Activated T-cell treated with anti-CD3 and anti-CD28 coated beads, Interleukin-2, amount 50 U/mL, for 72 hours (primary cell): ENCODE data around the gene ISG20. TPM values are rescaled to one million over a fixed set of nuclear protein-coding genes. Genes with fewer than 3 reads are reported as not detected.

Source experiments
- ATAC-seq, 2 donors: fragments of 150-1000 bp; cut with Tn5 transposase; replicated peaks in 1 of 2; 2 replicates each; pipeline ENCODE4 v1.10.0; 2021; ENCODE audit warnings: moderate library complexity in 2 of 2, mild to moderate bottlenecking in 1 of 2
- DNase-seq, 2 donors: peaks; one replicate each; pipeline ENCODE4 v3.0.0; 2021 to 2022; ENCODE audit warnings: mixed read lengths in 1 of 2
- H3K27ac Mint-ChIP-seq: one replicate; pipeline ENCODE4 v1.8.0; 2022; ENCODE audit warnings: mild to moderate bottlenecking, moderate library complexity, mixed read lengths
- H3K27me3 Mint-ChIP-seq: one replicate; pipeline ENCODE4 v1.8.0; 2022; ENCODE audit warnings: low read depth, mixed read lengths
- H3K36me3 Mint-ChIP-seq, 2 donors: one replicate each; pipeline ENCODE4 v1.8.0; 2022; ENCODE audit warnings: mixed read lengths in 2 of 2, mild to moderate bottlenecking in 1 of 2; ENCODE audit not compliant: insufficient read depth in 2 of 2
- H3K4me1 Mint-ChIP-seq: one replicate; pipeline ENCODE4 v1.8.0; 2022; ENCODE audit warnings: low read depth, mixed read lengths
- H3K4me3 Mint-ChIP-seq, 2 donors: one replicate each; pipeline ENCODE4 v1.8.0; 2022; ENCODE audit warnings: mild to moderate bottlenecking in 2 of 2, mixed read lengths in 2 of 2, moderate library complexity in 2 of 2
- H3K9me3 Mint-ChIP-seq, 2 donors: one replicate each; pipeline ENCODE4 v1.8.0; 2022; ENCODE audit warnings: mixed read lengths in 2 of 2
- total RNA-seq, 2 donors: library from RNA; stranded (reverse); gene quantifications; one replicate each; pipeline ENCODE4 v1.2.3, GENCODE V29; 2022

ISG20 gene
- total RNA-seq, 2 donors from 2014 or later, result 102 to 215 TPM

- Mint-ChIP-seq H3K27ac (no peak overlapping the region), H3K9me3 (no peaks in the 10 kb centered on the region), H3K4me1 (peaks cover 6% of the 10 kb centered on the region), H3K4me3 (no peak overlapping the region), H3K36me3 (no peaks in the 10 kb centered on the region), H3K27me3 (peaks cover 31% of the 10 kb centered on the region)
- peak in 1 of 2 donors; percentile 9 for DNase-seq
- ATAC-seq, result peak in 1 of 2 donors; percentile 44
Observed at GRCh38 chr15:88701561-88702095, 62.8 kb downstream of the ISG20 start.

GRCh38 chr15:88702983-88703382 lies 64.2 kb downstream of the ISG20 start:
- DNase-seq (no peak), ATAC-seq (no peak)
- Mint-ChIP-seq H3K4me3 (no peak overlapping the region), H3K27ac (no peak overlapping the region), H3K4me1 (peaks cover 6% of the 10 kb centered on the region), H3K36me3 (no peaks in the 10 kb centered on the region), H3K9me3 (no peaks in the 10 kb centered on the region), H3K27me3 (peaks cover 36% of the 10 kb centered on the region)

GRCh38 chr15:88703533-88703932 lies 64.7 kb downstream of the ISG20 start:
- Mint-ChIP-seq H3K4me1 (peaks cover 6% of the 10 kb centered on the region), H3K27me3 (peaks cover 32% of the 10 kb centered on the region), H3K9me3 (no peaks in the 10 kb centered on the region), H3K4me3 (no peak overlapping the region), H3K36me3 (no peaks in the 10 kb centered on the region), H3K27ac (no peak overlapping the region)
- DNase-seq, result no peak
- ATAC-seq, result no peak

- H3K27me3 Mint-ChIP-seq, result peaks cover 35% of the 10 kb centered on the region
- peak overlapping the region; percentile 65 to 74 for H3K4me3 Mint-ChIP-seq
- H3K36me3 Mint-ChIP-seq, result no peaks in the 10 kb centered on the region
- no peaks in the 10 kb centered on the region for H3K9me3 Mint-ChIP-seq
- H3K27ac Mint-ChIP-seq, result no peak overlapping the region
- DNase-seq (peak in 1 of 2 donors; percentile 3), ATAC-seq (peak; percentile 28 to 29)
- peaks cover 6% of the 10 kb centered on the region for H3K4me1 Mint-ChIP-seq
Observed at GRCh38 chr15:88704791-88705768, 66.3 kb downstream of the ISG20 start.

- Mint-ChIP-seq H3K27ac (no peak overlapping the region), H3K4me3 (peak overlapping the region; percentile 48 to 57), H3K4me1 (peaks cover 6% of the 10 kb centered on the region), H3K9me3 (no peaks in the 10 kb centered on the region), H3K36me3 (no peaks in the 10 kb centered on the region), H3K27me3 (peaks cover 35% of the 10 kb centered on the region)
- ATAC-seq (no peak), DNase-seq (no peak)
Observed at GRCh38 chr15:88705769-88706165, 67.0 kb downstream of the ISG20 start.

Other genes starting within 250 kb of the ISG20 start
- 10 to 100 TPM; 35.8 to 36.7 TPM for gene MRPL46, start 171.6 kb upstream of the ISG20 start, total RNA-seq
- 10 to 100 TPM; 66.6 to 66.9 TPM for gene MRPS11, start 171.3 kb upstream of the ISG20 start, total RNA-seq
- gene DET1, start 92.3 kb upstream of the ISG20 start, total RNA-seq, result 1 to 10 TPM; 2.0 to 3.4 TPM
- gene AEN, start 17.7 kb upstream of the ISG20 start, total RNA-seq, result 100 to 1,000 TPM in 1 of 2 donors, 10 to 100 TPM in 1; 99.4 to 155 TPM
- not detected for gene ACAN, start 164.4 kb downstream of the ISG20 start, total RNA-seq